Measurements from ENCODE around the gene KCNE4. TPM values are rescaled to one million over a fixed set of nuclear protein-coding genes. Genes with fewer than 3 reads are reported as not detected.
A peak's percentile ranks its signal among the peaks of the same experiment; 100 is the strongest.

The KCNE4 gene
- total RNA-seq, 6 experiments from 2014 or later: 4.6 to 10.5 (median 5.0) TPM

- Mint-ChIP-seq H3K4me3 (peak overlapping the region; percentile 67), H3K36me3 (ENCODE audit: low read depth) (no peaks in the 10 kb centered on the region), H3K9me3 (no peaks in the 10 kb centered on the region), H3K27ac (peak overlapping the region; percentile 98), H3K27me3 (ENCODE audit: insufficient read depth) (no peaks in the 10 kb centered on the region), H3K4me1 (ENCODE audit: low read depth) (peaks cover 72% of the 10 kb centered on the region)
- peak; percentile 95 for DNase-seq
- TF ChIP-seq, protein P1, sequence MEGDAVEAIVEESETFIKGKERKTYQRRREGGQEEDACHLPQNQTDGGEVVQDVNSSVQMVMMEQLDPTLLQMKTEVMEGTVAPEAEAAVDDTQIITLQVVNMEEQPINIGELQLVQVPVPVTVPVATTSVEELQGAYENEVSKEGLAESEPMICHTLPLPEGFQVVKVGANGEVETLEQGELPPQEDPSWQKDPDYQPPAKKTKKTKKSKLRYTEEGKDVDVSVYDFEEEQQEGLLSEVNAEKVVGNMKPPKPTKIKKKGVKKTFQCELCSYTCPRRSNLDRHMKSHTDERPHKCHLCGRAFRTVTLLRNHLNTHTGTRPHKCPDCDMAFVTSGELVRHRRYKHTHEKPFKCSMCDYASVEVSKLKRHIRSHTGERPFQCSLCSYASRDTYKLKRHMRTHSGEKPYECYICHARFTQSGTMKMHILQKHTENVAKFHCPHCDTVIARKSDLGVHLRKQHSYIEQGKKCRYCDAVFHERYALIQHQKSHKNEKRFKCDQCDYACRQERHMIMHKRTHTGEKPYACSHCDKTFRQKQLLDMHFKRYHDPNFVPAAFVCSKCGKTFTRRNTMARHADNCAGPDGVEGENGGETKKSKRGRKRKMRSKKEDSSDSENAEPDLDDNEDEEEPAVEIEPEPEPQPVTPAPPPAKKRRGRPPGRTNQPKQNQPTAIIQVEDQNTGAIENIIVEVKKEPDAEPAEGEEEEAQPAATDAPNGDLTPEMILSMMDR (IDR thresholded peaks at IDR 0.05): no peak
Observed at GRCh38 chr2:223041527-223042109, 10.4 kb upstream of the KCNE4 start.

DNA sequence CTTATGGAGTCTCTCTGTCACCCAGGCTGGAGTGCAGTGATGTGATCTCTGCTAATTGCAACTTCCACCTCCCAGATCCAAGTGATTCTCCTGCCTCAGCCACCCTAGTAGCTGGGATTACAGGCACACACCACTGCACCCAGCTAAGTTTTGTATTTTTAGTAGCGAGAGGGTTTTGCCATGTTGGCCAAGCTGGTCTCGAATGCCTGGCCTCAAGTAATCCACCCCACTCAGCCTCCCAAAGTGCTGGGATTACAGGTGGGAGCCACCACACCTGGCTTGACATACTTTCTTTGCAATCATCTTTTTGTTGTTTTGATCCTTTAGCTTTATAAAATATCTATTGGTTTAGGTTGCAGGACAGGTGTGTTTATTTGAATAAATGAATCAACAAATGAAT, 9.7 kb upstream of the KCNE4 start:
- DNase-seq: no peak
- Mint-ChIP-seq H3K4me1 (ENCODE audit: low read depth) (peaks cover 79% of the 10 kb centered on the region), H3K9me3 (no peaks in the 10 kb centered on the region), H3K4me3 (peak overlapping the region; percentile 64; the same call in 1 of the 2 replicates), H3K27ac (peak overlapping the region; percentile 98), H3K36me3 (ENCODE audit: low read depth) (no peaks in the 10 kb centered on the region), H3K27me3 (ENCODE audit: insufficient read depth) (no peaks in the 10 kb centered on the region)
- TF ChIP-seq, protein P1 (IDR thresholded peaks at IDR 0.05): no peak

- peak overlapping the region; percentile 5; the same call in 1 of the 2 replicates for H3K4me3 Mint-ChIP-seq
- H3K27me3 Mint-ChIP-seq (ENCODE audit: insufficient read depth): no peaks in the 10 kb centered on the region
- no peaks in the 10 kb centered on the region for H3K36me3 Mint-ChIP-seq (ENCODE audit: low read depth)
- TF ChIP-seq, protein P1 (IDR thresholded peaks at IDR 0.05): no peak
- H3K27ac Mint-ChIP-seq: peak overlapping the region; percentile 98
- peak; percentile 29 for DNase-seq
- H3K4me1 Mint-ChIP-seq (ENCODE audit: low read depth): peaks cover 83% of the 10 kb centered on the region
- no peaks in the 10 kb centered on the region for H3K9me3 Mint-ChIP-seq
Observed at GRCh38 chr2:223042704-223043118, 9.3 kb upstream of the KCNE4 start.

GRCh38 chr2:223043164-223043941, 8.6 kb upstream of the KCNE4 start:
- Mint-ChIP-seq H3K4me3 (peak overlapping the region; percentile 5; the same call in 1 of the 2 replicates), H3K4me1 (ENCODE audit: low read depth) (peaks cover 89% of the 10 kb centered on the region), H3K27me3 (ENCODE audit: insufficient read depth) (no peaks in the 10 kb centered on the region), H3K27ac (peak overlapping the region; percentile 98), H3K36me3 (ENCODE audit: low read depth) (no peaks in the 10 kb centered on the region), H3K9me3 (no peaks in the 10 kb centered on the region)
- no peak for DNase-seq
- TF ChIP-seq, protein P1 (IDR thresholded peaks at IDR 0.05): no peak

DNA sequence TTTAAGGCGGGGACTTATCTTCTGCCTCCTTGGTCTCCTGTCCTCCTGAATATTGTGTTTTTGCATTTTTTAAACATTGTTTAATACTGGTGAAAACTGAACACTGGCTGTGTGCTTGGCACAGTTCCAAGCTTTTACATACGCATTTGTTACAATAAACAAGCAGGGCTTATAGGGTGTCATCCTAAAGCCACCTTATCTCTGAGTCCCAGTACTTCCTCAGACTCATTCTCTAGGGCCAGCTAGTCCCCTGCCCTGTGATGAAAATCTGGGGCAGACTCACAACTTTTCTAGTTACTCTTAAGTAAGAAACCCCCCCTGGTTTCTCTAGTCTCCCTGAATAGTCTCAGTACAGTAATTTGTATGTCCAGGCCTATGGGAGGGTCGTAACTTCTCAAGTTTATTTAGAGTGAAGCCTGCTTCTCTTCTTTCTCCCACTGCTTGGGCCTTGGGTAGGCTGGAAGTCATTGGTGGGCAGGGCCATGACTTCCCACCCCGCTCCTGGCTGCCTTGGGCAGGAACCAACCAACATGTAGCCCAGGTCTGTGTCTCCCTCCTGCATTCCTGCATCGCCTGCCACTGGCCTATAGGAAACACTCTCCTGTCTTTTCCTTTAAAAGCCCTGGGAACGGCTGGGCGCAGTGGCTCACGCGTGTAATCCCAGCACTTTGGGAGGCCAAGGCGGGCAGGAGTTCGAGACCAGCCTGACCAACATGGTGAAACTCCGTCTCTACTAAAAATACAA, 7.7 kb upstream of the KCNE4 start:
- TF ChIP-seq, protein P1 (IDR thresholded peaks at IDR 0.05): no peak
- Mint-ChIP-seq H3K4me1 (ENCODE audit: low read depth) (peaks cover 94% of the 10 kb centered on the region), H3K27ac (peak overlapping the region; percentile 98), H3K9me3 (no peaks in the 10 kb centered on the region), H3K27me3 (ENCODE audit: insufficient read depth) (no peaks in the 10 kb centered on the region), H3K36me3 (ENCODE audit: low read depth) (no peaks in the 10 kb centered on the region), H3K4me3 (no peak overlapping the region)
- no peak for DNase-seq
